Loucy (cell line): ENCODE data around the gene AGRN.

Source experiments
- H2AFZ ChIP-seq: fragments of 200-600 bp; sonication (generic); 2 replicates; pipeline ENCODE4 v1.6.0; 2016; ENCODE audit warnings: antibody characterized with exemption, mild to moderate bottlenecking, low read length, moderate library complexity
- H3F3A ChIP-seq: fragments of 200-600 bp; 2 replicates; pipeline ENCODE4 v1.6.0; 2016; ENCODE audit warnings: antibody characterized with exemption, low read depth, mild to moderate bottlenecking
- H3K27me3 ChIP-seq: fragments of 200-600 bp; sonication (generic); 2 replicates; pipeline ENCODE4 v1.6.1; 2014; ENCODE audit warnings: low read length, mild to moderate bottlenecking; ENCODE audit not compliant: insufficient read depth, poor library complexity, severe bottlenecking
- H3K36me3 ChIP-seq: fragments of 200-600 bp; sonication (generic); 2 replicates; pipeline ENCODE4 v1.6.1; 2016; ENCODE audit warnings: low read length; ENCODE audit not compliant: insufficient read depth
- H3K4me1 ChIP-seq: fragments of 200-600 bp; sonication (generic); 2 replicates; pipeline ENCODE4 v1.5.1; 2014; ENCODE audit warnings: low read length, mild to moderate bottlenecking; ENCODE audit not compliant: insufficient read depth, poor library complexity, severe bottlenecking
- H3K4me2 ChIP-seq: fragments of 200-600 bp; sonication (generic); 2 replicates; pipeline ENCODE4 v1.6.0; 2014; ENCODE audit warnings: antibody characterized with exemption, low read length, low read depth, mild to moderate bottlenecking; ENCODE audit not compliant: poor library complexity, severe bottlenecking
- H3K4me3 ChIP-seq: fragments of 200-600 bp; sonication (generic); 2 replicates; pipeline ENCODE4 v1.5.1; 2014; ENCODE audit warnings: low read length, mild to moderate bottlenecking, mixed read lengths; ENCODE audit not compliant: poor library complexity, severe bottlenecking
- H3K79me2 ChIP-seq: fragments of 200-600 bp; sonication (generic); 2 replicates; pipeline ENCODE4 v1.6.1; 2014; ENCODE audit warnings: low read length; ENCODE audit not compliant: insufficient read depth
- H3K9ac ChIP-seq: fragments of 200-600 bp; sonication (generic); 2 replicates; pipeline ENCODE4 v1.6.0; 2014; ENCODE audit warnings: mild to moderate bottlenecking, low read depth, low read length, moderate library complexity; ENCODE audit not compliant: poor library complexity, severe bottlenecking
- H3K9me2 ChIP-seq: fragments of 200-600 bp; sonication (generic); replicated peaks from 2 replicates; pipeline ENCODE4 v1.6.1; 2016; ENCODE audit warnings: low read depth, low read length, mixed read lengths
- H3K9me3 ChIP-seq: fragments of 200-600 bp; sonication (generic); 2 replicates; pipeline ENCODE4 v1.6.1; 2014; ENCODE audit warnings: mild to moderate bottlenecking, antibody characterized with exemption, low read length, low read depth; ENCODE audit not compliant: insufficient read depth
- H4K20me1 ChIP-seq: fragments of 200-600 bp; sonication (generic); 2 replicates; pipeline ENCODE4 v1.6.0; 2014; ENCODE audit warnings: antibody characterized with exemption, low read length, mild to moderate bottlenecking; ENCODE audit not compliant: insufficient read depth, poor library complexity, severe bottlenecking
- CTCF ChIP-seq: fragments of 200-600 bp; sonication (generic); conservative IDR thresholded peaks from 2 replicates; pipeline ENCODE4 v1.5.1; 2014; ENCODE audit warnings: mild to moderate bottlenecking, antibody characterized with exemption, low read length
- EZH2phosphoT487 ChIP-seq: fragments of 200-600 bp; IDR thresholded peaks from 2 replicates; pipeline ENCODE4 v1.6.1; 2018; ENCODE audit warnings: antibody characterized with exemption, mild to moderate bottlenecking, moderate library complexity, borderline replicate concordance

Gene AGRN

GRCh38 chr1:971751-972506 is 48.0 kb upstream of the AGRN start:
- no peaks in the 10 kb centered on the region for H3K79me2 ChIP-seq
- H3K9me2 ChIP-seq = no peaks in the 10 kb centered on the region
- H3K9ac ChIP-seq = no peak overlapping the region
- no peaks in the 10 kb centered on the region for H3K27me3 ChIP-seq
- no peak overlapping the region for H2AFZ ChIP-seq
- H3K4me2 ChIP-seq = no peak overlapping the region
- no peak overlapping the region for H3K4me3 ChIP-seq
- H3K4me1 ChIP-seq = peaks cover 12% of the 10 kb centered on the region
- H3K9me3 ChIP-seq = no peaks in the 10 kb centered on the region
- H3F3A ChIP-seq = no peaks in the 10 kb centered on the region
- TF ChIP-seq CTCF = no peak
- no peak for TF ChIP-seq EZH2phosphoT487
- H4K20me1 ChIP-seq = no peaks in the 10 kb centered on the region
- H3K36me3 ChIP-seq = no peaks in the 10 kb centered on the region

- Histone ChIP-seq H4K20me1 (no peaks in the 10 kb centered on the region), H3K9ac (no peak overlapping the region), H3K9me2 (no peaks in the 10 kb centered on the region), H2AFZ (no peak overlapping the region), H3K9me3 (no peaks in the 10 kb centered on the region), H3K36me3 (no peaks in the 10 kb centered on the region), H3K4me1 (peaks cover 4% of the 10 kb centered on the region), H3K27me3 (no peaks in the 10 kb centered on the region), H3K4me3 (no peak overlapping the region), H3K4me2 (no peak overlapping the region), H3F3A (no peaks in the 10 kb centered on the region), H3K79me2 (no peaks in the 10 kb centered on the region)
- TF ChIP-seq CTCF (no peak), EZH2phosphoT487 (no peak)
Measured at GRCh38 chr1:972726-973458, 47.0 kb upstream of the AGRN start.

- Histone ChIP-seq H3K9me2 (no peaks in the 10 kb centered on the region), H3K4me3 (no peak overlapping the region), H3K9ac (no peak overlapping the region), H3K27me3 (no peaks in the 10 kb centered on the region), H2AFZ (no peak overlapping the region), H3K9me3 (no peaks in the 10 kb centered on the region), H3K79me2 (no peaks in the 10 kb centered on the region), H4K20me1 (no peaks in the 10 kb centered on the region), H3K4me2 (no peak overlapping the region), H3F3A (no peaks in the 10 kb centered on the region), H3K36me3 (no peaks in the 10 kb centered on the region), H3K4me1 (peaks cover 4% of the 10 kb centered on the region)
- TF ChIP-seq EZH2phosphoT487 (no peak), CTCF (no peak)
Measured at GRCh38 chr1:973459-974292, 46.2 kb upstream of the AGRN start.
